ENCODE results near the gene TRAPPC1.

GRCh38 chr17:7956228-7956965, 24.7 kb upstream of the TRAPPC1 start:
- TF ChIP-seq CTCF (IDR thresholded peaks at IDR 0.05) (no peak), POLR2A (IDR thresholded peaks at IDR 0.05) (no peak)

Data from right lobe of liver (tissue), 4 donors.